Upper lobe of right lung (tissue), 1 donor: ENCODE measurements around the gene AR. TPM values are rescaled to one million over a fixed set of nuclear protein-coding genes. Genes with fewer than 3 reads are reported as not detected.

Experiments
- ATAC-seq: fragments of 200-7000 bp; cut with Tn5 transposase; one replicate; pipeline ENCODE4 v1.9.1; 2020; ENCODE audit warnings: mild to moderate bottlenecking, moderate library complexity
- DNase-seq: peaks from one replicate; pipeline ENCODE4 v3.0.0-alpha.2; 2020
- H3K27ac ChIP-seq: fragments of 200-600 bp; one replicate; pipeline ENCODE4 v1.8.0; 2022
- H3K27me3 ChIP-seq: fragments of 200-600 bp; one replicate; pipeline ENCODE4 v1.8.0; 2022; ENCODE audit warnings: mild to moderate bottlenecking
- H3K36me3 ChIP-seq: fragments of 200-600 bp; one replicate; pipeline ENCODE4 v1.8.0; 2022
- H3K4me1 ChIP-seq: fragments of 200-600 bp; one replicate; pipeline ENCODE4 v1.8.0; 2022
- H3K4me3 ChIP-seq: fragments of 200-600 bp; one replicate; pipeline ENCODE4 v1.8.0; 2022; ENCODE audit warnings: mild to moderate bottlenecking
- H3K9me3 ChIP-seq: fragments of 200-600 bp; one replicate; pipeline ENCODE4 v1.8.0; 2022
- intact Hi-C: fragments of 100-400 bp; cut with DNase I; formaldehyde crosslinking; loops from one replicate; pipeline ENCODE4 v1.11.0; 2022
- long read RNA-seq: library from polyadenylated mRNA; unstranded; transcript quantifications from one replicate; pipeline ENCODE4 v2.0.0, GENCODE V29; 2021
- total RNA-seq: library from RNA; stranded (reverse); fragmentation: NEBNext Ultra II Directional; extraction: Animal tissue kit (Norgen Biotek cat#: 25700); gene quantifications from one replicate; pipeline ENCODE4 v1.2.1, GENCODE V29; 2021
- TF ChIP-seq, protein P1 (sequence below): fragments of 200-600 bp; IDR thresholded peaks from one replicate; pipeline ENCODE4 v1.8.0; 2022; ENCODE audit warnings: antibody characterized with exemption
- donor health status: DM: no; HTN: yes; CAD: no; lungs with severe emphysema.

Gene AR, protein sequence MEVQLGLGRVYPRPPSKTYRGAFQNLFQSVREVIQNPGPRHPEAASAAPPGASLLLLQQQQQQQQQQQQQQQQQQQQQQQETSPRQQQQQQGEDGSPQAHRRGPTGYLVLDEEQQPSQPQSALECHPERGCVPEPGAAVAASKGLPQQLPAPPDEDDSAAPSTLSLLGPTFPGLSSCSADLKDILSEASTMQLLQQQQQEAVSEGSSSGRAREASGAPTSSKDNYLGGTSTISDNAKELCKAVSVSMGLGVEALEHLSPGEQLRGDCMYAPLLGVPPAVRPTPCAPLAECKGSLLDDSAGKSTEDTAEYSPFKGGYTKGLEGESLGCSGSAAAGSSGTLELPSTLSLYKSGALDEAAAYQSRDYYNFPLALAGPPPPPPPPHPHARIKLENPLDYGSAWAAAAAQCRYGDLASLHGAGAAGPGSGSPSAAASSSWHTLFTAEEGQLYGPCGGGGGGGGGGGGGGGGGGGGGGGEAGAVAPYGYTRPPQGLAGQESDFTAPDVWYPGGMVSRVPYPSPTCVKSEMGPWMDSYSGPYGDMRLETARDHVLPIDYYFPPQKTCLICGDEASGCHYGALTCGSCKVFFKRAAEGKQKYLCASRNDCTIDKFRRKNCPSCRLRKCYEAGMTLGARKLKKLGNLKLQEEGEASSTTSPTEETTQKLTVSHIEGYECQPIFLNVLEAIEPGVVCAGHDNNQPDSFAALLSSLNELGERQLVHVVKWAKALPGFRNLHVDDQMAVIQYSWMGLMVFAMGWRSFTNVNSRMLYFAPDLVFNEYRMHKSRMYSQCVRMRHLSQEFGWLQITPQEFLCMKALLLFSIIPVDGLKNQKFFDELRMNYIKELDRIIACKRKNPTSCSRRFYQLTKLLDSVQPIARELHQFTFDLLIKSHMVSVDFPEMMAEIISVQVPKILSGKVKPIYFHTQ
- total RNA-seq: 5.3 TPM
- long read RNA-seq, full-length matches to known transcripts: 1 of 4 reads
- long read RNA-seq, partial matches to known transcripts: 1 of 4 reads
- long read RNA-seq, other reads (novel, unspliced or antisense): 2 of 4 reads

DNA sequence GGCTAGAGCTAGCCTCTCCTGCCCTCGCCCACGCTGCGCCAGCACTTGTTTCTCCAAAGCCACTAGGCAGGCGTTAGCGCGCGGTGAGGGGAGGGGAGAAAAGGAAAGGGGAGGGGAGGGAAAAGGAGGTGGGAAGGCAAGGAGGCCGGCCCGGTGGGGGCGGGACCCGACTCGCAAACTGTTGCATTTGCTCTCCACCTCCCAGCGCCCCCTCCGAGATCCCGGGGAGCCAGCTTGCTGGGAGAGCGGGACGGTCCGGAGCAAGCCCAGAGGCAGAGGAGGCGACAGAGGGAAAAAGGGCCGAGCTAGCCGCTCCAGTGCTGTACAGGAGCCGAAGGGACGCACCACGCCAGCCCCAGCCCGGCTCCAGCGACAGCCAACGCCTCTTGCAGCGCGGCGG, at the start of gene AR:
Gene AR (plus strand): TSS at position 204 of the 400 bp plus-strand sequence. CDS start 1,126 bp downstream, outside the sequence.
- no peaks in the 10 kb centered on the region for H3K9me3 ChIP-seq
- DNase-seq (peak; percentile 83), ATAC-seq (peak; percentile 84)
- intact Hi-C loops: no loop called here
- no peaks in the 10 kb centered on the region for H3K4me1 ChIP-seq
- TF ChIP-seq, protein P1, sequence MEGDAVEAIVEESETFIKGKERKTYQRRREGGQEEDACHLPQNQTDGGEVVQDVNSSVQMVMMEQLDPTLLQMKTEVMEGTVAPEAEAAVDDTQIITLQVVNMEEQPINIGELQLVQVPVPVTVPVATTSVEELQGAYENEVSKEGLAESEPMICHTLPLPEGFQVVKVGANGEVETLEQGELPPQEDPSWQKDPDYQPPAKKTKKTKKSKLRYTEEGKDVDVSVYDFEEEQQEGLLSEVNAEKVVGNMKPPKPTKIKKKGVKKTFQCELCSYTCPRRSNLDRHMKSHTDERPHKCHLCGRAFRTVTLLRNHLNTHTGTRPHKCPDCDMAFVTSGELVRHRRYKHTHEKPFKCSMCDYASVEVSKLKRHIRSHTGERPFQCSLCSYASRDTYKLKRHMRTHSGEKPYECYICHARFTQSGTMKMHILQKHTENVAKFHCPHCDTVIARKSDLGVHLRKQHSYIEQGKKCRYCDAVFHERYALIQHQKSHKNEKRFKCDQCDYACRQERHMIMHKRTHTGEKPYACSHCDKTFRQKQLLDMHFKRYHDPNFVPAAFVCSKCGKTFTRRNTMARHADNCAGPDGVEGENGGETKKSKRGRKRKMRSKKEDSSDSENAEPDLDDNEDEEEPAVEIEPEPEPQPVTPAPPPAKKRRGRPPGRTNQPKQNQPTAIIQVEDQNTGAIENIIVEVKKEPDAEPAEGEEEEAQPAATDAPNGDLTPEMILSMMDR: no peak
- no peaks in the 10 kb centered on the region for H3K36me3 ChIP-seq
- H3K4me3 ChIP-seq: peak within 1 kb of the TSS; percentile 45
- no peaks in the 10 kb centered on the region for H3K27me3 ChIP-seq
- no peak within 1 kb of the TSS for H3K27ac ChIP-seq

DNA sequence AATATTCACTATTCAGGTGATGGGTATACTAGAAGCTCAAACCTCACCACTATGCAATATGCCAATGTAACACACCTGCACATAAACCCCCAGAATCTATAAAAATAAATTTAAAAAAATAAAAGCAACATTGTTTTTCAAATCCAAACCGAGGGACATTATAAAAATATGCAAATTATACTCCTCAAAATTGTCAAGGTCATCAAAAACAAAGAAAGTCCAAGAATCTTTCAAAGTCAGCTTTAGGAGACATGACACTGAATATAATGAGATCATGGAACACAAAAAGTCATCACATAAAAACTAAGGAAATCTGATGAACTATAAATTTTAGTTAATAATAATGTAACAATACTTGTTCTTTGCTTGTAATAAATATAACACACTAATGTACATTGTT, 43.2 kb upstream of the AR start:
- no peak for DNase-seq
- Histone ChIP-seq H3K9me3 (no peaks in the 10 kb centered on the region), H3K36me3 (no peaks in the 10 kb centered on the region), H3K4me1 (no peaks in the 10 kb centered on the region), H3K27me3 (no peaks in the 10 kb centered on the region), H3K4me3 (no peak overlapping the region), H3K27ac (no peak overlapping the region)
- ATAC-seq: no peak
- TF ChIP-seq, protein P1: no peak
- intact Hi-C loops: no loop called here

DNA sequence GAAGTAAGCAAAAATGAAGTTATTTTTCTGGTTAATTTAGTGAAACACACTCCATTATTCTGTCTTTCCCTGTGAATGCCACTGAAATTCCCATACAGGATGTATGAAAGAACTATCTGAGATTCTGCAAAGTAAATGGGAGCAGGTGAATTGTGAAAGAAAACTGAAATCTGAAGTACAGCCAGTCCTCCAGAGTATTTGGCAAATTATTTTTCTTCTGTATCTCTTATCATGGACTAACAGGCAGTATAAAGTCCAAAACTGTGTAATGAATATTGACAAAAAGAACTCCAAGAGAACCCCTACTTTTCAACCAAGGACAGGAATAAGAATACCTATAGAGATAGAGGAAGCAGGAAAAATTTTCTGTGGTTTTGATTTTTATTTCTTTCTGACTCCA, 40.8 kb upstream of the AR start:
- intact Hi-C loops: no loop called here
- DNase-seq: no peak
- Histone ChIP-seq H3K36me3 (no peaks in the 10 kb centered on the region), H3K27me3 (no peaks in the 10 kb centered on the region), H3K4me3 (no peak overlapping the region), H3K27ac (no peak overlapping the region), H3K9me3 (no peaks in the 10 kb centered on the region), H3K4me1 (no peaks in the 10 kb centered on the region)
- ATAC-seq: no peak
- TF ChIP-seq, protein P1: no peak

DNA sequence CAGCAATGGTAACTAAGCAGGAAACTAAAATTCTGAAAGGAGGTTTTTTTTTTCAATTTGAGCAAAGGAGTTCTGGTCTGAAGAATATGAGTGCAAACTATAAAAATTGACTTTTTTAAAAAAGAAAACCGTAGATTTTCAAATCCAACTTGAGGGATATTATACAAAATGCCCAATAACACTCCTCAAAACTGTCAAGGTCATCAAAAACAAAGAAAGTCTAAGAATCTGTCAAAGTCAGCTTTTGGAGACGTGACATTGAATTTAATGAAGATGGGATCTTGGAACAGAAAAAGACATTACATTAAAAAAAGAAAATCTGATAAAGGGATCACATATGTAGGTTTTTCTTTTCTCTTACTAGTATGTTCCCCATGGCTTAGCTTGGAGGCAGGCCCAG, 40.4 kb upstream of the AR start:
- Histone ChIP-seq H3K4me3 (no peak overlapping the region), H3K4me1 (no peaks in the 10 kb centered on the region), H3K9me3 (no peaks in the 10 kb centered on the region), H3K27ac (no peak overlapping the region), H3K36me3 (no peaks in the 10 kb centered on the region), H3K27me3 (no peaks in the 10 kb centered on the region)
- DNase-seq (no peak), ATAC-seq (no peak)
- intact Hi-C loops: no loop called here
- TF ChIP-seq, protein P1: no peak

DNA sequence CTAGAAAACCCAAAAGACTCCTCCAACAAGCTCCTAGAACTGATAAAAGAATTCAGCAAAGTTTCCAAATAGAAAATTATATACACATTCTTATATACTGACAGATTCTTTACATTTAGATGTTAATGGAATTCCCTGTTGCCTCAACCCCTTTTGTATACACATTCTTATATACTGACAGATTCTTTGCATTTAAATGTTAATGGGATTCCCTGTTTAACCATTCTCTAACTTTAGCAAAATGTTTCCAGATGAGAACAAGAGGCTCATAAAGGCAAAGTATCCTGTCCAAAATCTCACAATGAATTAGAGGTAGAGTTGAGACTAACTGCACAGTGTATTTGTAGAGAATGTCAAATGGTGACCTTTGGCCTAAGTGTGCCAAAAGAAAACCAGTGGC, 23.1 kb upstream of the AR start:
- no peaks in the 10 kb centered on the region for H3K27me3 ChIP-seq
- TF ChIP-seq, protein P1: no peak
- intact Hi-C loops: no loop called here
- ATAC-seq (no peak), DNase-seq (no peak)
- H3K4me3 ChIP-seq: no peak overlapping the region
- no peaks in the 10 kb centered on the region for H3K4me1 ChIP-seq
- H3K27ac ChIP-seq: no peak overlapping the region
- no peaks in the 10 kb centered on the region for H3K36me3 ChIP-seq
- no peaks in the 10 kb centered on the region for H3K9me3 ChIP-seq
